HTR-8/SVneo (cell line): ENCODE data around the gene IL17REL.

ENCODE experiments used
- DNase-seq: peaks from one replicate; pipeline ENCODE4 v3.0.0; 2011; ENCODE audit warnings: low spot score, mixed read lengths; ENCODE audit not compliant: insufficient read length
- FAIRE-seq: peaks from 2 replicates; lab custom pipeline; 2011; peaks lifted over from hg19 to GRCh38; lab: Jason Lieb, UNC

The IL17REL gene

DNA sequence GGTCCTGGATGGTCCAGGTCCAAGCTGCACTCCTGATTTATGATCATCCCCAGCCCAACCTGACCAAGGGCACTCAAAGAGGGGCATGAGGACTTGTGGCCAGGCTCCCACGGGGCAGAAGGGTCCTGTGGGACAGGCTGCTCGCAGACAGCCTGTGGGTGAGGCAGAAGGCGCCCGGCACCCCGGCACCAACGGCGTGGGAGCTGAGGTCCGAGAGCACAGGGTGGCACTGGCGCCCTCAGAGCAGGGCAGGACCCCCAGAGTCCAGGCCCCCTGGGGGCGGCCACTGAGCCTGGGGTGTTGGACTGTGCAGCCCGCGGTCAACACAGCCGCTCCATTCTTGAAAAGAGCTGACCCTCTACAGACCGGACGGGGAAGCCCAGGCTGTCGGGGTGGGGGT is 3.3 kb downstream of the IL17REL start:
- DNase-seq (no peak), FAIRE-seq (no peak)

DNA sequence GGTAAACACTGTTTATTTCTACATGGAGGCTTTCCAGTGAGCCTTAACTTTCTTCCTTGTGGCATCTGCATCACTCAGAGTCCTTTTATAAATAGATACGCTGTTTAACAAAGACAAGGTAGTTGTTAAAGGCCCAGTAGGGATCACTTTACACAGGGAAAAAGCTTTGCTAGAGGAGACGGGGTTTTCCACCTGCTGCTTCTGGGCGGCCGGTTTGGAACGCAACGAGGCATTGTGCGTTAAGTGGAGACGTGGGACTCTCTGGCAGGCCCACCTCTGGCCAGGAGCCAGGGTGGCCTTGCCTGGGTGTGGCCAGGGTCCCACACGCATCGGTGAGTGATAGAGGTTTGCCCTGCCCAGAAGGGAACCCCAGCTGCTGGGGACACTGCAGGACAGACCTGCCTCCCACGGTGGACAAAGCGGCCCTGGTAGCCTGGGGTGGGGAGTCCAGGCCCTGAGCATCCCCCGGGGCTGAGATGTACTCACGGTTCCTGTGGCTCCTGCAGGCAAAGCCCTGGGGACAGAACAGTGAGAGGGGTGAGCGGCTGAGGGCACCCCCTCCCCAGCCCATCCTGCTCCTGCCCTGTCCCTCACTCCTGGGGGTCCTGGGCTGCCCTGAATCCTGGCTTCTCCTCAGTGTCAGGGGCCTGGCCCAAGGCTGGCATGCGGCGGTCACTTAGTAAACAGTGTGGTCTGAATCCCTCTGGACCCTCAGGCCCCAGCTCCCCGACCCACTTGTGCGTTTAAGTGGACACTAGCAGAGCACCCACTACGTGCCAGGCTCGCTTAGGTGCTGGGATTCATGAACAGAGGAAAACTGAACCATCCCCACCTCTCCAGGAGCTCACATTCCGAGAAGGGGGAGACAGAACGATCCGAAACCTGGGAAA is 4.2 kb downstream of the IL17REL start:
- FAIRE-seq (no peak), DNase-seq (no peak)

DNA sequence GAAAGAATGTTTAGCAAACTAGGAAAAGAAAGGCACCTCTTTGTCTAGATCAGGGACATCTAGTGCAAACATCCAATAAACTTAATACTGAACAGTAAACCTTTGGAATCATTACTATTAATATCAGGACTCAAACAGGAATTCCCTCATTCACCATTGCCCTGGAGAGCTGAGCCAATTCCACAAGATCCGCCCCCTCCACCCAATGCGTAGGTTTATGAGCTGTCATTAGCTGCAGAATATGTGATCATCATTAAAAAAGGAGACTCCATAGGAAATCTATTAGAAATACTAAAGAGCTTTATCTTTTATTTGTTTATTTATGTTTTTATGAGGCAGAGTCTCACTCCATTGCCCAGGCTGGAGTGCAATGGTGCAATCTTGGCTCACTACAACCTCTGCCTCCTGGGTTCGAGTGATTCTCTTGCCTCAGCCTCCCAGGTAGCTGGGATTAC is 5.5 kb downstream of the IL17REL start:
- FAIRE-seq (no peak), DNase-seq (no peak)

GRCh38 chr22:50004918-50005317 is 7.6 kb downstream of the IL17REL start:
- no peak for DNase-seq
- FAIRE-seq = no peak

- FAIRE-seq (no peak), DNase-seq (no peak)
Measured at GRCh38 chr22:50002791-50003190, 9.8 kb downstream of the IL17REL start.

- FAIRE-seq = no peak
- DNase-seq = no peak
Measured at GRCh38 chr22:50001388-50002231, 11.0 kb downstream of the IL17REL start.

- no peak for FAIRE-seq
- DNase-seq = no peak
Measured at GRCh38 chr22:50000587-50001387, 11.8 kb downstream of the IL17REL start.

- FAIRE-seq = no peak
- DNase-seq = no peak
Measured at GRCh38 chr22:49999946-50000586, 12.5 kb downstream of the IL17REL start.

- DNase-seq (no peak), FAIRE-seq (no peak)
Measured at GRCh38 chr22:49999063-49999945, 13.3 kb downstream of the IL17REL start.

- FAIRE-seq = peak; percentile 62
- DNase-seq = no peak
Measured at GRCh38 chr22:49998718-49999062, 13.9 kb downstream of the IL17REL start.

DNA sequence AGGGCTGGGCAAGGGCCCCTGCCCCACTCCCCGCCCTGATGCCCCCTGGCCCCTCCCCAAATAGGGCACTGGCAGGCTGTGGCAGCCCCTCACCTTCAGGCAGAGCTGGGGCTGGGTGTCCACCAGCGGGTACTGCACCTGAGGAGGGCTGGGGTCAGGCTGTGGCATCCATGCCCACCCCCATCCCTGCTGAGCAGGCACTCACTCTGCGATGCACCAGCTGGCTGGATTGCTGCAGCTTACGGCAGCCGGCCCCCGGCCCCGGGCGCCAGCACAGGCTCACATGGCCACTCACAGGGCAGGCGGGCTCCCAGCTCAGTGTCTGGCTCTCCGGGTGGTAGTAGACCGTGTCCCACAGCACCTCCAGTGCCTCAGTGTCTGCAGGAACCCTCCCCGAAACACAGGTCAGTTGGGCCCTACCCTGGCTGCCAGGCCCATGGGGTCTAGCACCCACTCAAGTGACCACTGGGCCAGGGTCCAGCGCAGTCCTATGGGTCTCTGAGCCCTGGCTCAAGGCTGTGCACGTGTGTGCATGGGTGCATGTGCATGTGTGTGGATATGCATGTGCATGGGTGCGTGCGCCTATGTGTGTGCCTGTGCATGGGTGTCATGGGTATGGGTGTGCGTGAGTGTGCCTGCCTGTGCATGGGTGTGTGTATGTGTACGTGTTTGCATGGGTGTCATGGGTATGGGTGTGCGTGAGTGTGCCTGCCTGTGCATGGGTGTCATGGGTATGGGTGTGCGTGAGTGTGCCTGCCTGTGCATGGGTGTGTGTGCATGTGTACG is 14.4 kb downstream of the IL17REL start:
- no peak for FAIRE-seq
- DNase-seq = no peak

GRCh38 chr22:49997251-49997599 is 15.3 kb downstream of the IL17REL start:
- DNase-seq = no peak
- no peak for FAIRE-seq

DNA sequence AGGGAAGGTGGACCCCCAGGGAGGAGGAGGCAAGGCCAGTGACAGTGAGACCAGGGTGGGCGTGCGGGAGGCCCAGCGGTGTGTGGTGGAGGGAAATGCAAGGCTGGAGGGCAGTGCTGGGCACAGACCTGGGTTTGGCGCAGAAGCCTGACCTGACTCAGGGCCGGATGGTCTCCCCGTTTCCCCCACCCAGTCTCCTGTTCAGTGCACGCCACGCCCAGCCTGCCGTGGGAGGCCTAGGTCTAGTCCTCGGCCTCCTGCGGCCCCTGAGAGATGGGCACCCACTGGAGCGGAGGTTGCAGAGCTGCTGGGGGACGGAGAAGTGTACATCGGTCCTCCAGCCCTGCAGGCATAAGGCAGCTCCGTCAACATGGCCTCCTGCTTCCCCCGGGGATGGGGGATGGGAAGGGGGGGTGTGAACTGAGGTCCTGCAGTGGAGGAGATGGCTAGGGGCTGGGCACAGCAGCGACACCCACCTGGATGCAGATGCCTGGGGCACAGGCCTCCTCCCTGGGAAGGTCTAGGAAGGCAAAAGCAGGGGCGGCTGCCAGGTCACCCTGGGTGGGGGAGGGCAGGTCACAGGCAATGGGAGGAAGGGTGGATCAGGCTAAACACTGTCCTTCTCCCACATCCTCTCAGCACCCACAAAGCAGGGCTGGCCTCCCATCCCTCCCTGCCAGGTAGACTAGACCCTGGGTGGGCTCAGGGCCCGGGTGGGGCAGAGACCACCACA is 15.9 kb downstream of the IL17REL start:
- FAIRE-seq (no peak), DNase-seq (no peak)

- FAIRE-seq (no peak), DNase-seq (no peak)
Measured at GRCh38 chr22:49996119-49996517, 16.4 kb downstream of the IL17REL start.

DNA sequence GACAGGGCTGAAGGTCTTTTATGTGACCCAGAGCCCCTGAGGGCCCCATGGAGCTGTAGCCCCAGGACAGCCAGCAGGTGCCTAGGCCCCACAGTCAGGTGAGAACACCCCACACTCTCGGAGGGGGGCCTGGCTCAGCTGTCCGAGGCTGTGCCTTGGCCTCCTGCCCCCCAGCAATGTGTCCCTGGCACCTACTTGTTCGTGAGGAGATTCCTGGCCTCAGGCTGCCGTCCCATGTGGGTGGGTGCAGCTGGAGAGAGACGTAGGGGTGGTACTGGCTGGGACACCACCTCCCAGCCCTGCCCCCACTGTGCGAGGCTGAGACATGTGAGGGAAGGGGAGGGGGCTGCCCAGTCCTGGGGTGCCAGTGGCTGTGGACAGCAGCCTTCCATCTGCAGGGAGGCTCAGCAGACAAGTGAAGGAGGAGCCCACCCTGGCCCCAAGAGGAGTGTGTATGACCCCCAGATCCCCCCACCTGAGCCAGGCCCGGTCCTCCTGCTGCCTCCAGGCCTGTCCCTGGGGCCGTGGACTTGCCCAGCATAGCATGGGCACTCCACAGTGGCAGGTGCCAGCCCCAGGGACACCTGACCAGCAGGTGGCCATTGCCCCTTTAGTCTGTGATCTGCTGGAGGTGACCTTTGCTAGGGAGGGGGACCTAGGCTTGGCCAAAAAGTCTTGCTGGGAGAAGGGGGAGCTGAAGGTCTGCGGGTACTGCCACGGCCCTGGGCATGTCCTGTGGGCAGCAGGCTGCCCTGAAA is 17.0 kb downstream of the IL17REL start:
- FAIRE-seq (no peak), DNase-seq (no peak)

DNA sequence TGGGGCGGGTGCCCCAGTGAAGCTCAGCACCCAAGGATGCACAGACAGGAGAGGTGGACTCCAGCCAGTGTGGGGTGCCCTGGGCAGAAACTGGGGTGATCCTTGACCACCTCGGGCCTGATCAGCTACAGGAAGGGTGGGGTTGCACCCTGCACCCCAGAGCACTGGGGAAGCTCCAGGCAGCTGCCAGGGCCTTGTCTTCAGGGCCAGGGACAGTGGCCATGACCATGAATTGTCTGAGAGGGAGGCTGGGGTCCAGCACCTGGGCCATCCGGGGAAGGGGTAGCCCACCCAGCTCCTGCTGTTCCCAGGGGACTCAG is 17.6 kb downstream of the IL17REL start:
- DNase-seq = no peak
- FAIRE-seq = no peak

DNA sequence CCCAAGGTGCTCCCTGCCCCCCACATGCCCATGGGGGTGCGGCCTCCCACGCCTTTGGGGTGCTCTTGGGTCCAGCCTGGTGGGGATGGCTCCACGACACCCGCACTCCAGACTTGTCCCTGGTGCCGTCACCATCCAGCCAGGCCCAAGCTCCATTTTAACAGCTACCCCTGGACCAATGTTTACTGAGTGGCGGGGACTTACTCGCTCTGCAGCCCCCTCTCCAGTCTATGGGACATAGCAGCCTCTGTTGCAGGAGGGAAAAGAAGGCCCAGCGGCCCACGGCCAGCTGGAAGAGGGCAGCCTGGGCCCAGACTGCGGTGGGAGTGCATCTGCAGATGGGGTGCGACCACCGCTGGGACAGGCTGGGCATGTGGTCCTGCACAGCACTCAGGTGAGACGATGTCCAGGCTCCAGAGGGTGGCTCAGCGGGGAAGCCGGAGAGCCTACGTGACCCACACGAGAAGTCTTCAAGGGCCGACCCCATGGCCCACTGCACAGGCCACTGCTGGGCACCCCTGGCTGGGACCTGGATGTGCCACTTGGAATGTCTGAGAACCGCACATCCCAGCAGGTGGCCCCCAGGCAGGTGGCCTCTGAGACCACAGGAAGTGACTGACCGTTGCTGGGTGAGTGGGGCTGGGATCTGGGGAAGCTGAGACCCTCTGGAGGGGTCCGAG is 18.1 kb downstream of the IL17REL start:
- no peak for FAIRE-seq
- no peak for DNase-seq
